Measurements from ENCODE around the gene SAFB2.
A peak's percentile ranks its signal among the peaks of the same experiment; 100 is the strongest.

The SAFB2 gene

DNA sequence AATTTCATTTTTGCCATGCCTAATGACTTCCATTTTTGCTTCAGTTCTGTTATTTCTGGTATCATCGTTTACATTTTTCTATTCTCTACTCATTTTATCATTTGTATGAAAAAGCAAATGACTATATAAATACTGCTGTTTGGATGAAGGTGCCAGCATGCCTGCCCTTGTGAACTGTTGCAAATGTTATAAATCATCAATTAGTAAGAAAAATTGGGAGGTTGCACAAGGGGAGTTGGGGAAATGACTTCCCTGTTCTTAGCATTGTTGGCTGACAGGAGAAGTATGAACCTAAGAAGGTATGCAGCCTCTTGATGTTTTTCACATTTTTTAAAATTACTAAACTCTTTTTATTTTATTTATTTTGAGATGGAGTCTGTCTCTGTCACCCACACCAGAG lies 15.4 kb upstream of the SAFB2 start:
- H3K4me3 ChIP-seq (ENCODE audit: low read depth, low read length), result no peak overlapping the region
- no peak for DNase-seq (ENCODE audit: low read depth)

GRCh38 chr19:5635427-5635826 lies 12.9 kb upstream of the SAFB2 start:
- DNase-seq (ENCODE audit: low read depth), result no peak
- H3K4me3 ChIP-seq (ENCODE audit: low read depth, low read length), result no peak overlapping the region

DNA sequence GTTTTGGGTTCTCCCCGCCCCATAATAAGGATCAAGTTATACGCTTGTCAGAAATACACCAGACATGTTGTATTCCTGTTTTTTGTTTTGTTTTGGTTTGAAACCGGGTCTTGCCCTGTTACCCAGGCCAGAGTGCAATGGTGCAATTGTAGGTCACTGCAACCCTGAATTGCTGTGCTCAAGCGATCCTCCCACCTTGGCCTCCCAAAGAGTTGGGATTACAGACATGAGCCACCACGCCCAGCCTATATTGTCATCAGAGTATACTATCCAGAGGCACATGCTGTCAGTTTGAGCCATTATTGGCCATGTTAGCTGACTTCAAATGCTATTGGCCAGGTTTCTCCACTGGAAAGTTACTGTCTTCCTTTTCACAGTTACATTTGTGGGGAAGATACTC lies 10.1 kb upstream of the SAFB2 start:
- H3K4me3 ChIP-seq (ENCODE audit: low read depth, low read length), result no peak overlapping the region
- DNase-seq (ENCODE audit: low read depth), result no peak

- no peak overlapping the region for H3K4me3 ChIP-seq (ENCODE audit: low read depth, low read length)
- DNase-seq (ENCODE audit: low read depth), result no peak
Measured at GRCh38 chr19:5632241-5632612, 9.7 kb upstream of the SAFB2 start.

GRCh38 chr19:5631567-5632240 lies 9.1 kb upstream of the SAFB2 start:
- DNase-seq (ENCODE audit: low read depth), result no peak
- no peak overlapping the region for H3K4me3 ChIP-seq (ENCODE audit: low read depth, low read length)

DNA sequence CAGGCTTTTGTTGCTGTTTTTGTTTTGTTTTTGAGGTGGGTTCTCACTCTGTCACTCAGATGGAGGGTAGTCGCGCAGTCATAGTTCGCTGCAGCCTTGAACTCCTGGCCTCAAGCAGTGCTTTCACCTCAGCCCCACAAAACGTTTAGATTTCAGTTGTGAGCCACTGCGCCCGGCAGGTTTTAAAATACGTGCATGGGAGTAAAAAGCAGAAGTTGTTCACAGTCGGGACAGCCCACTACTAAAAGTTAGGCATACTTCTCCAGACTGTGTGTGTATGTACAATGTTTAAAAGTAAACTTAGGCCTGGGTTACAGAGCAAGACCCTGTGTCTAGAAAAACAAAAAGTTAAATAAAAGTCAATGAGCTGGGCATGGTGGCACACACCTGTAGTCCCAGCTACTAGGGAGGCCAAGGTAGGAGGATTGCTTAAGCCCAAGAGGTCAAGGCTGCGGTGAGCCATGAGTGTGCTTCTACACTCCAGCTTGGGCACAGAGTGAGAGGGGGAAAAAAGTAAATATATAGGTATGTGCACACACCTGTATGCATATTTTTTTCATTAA lies 6.4 kb upstream of the SAFB2 start:
- H3K4me3 ChIP-seq (ENCODE audit: low read depth, low read length), result no peak overlapping the region
- DNase-seq (ENCODE audit: low read depth), result no peak

DNA sequence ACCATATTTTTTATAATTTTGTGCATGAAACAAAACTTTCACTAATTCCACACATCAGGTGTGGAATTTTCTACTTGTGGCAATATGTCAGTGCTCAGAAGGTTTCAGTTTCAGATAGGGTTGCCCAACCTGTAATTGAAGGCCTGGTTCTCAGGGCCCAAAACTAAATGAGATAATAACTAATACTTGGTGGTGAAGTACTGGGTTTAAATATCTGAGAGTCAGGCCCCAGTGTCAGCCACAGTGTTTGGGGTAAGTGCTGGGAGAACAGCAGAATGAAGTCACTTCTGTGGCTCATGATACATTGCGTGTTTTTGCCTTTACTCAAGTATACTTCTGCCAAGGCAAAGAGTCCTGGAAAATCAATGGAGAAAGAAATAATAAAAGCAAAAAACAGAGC lies 5.9 kb upstream of the SAFB2 start:
- no peak overlapping the region for H3K4me3 ChIP-seq (ENCODE audit: low read depth, low read length)
- DNase-seq (ENCODE audit: low read depth), result no peak

- DNase-seq (ENCODE audit: low read depth), result no peak
- H3K4me3 ChIP-seq (ENCODE audit: low read depth, low read length), result no peak overlapping the region
Measured at GRCh38 chr19:5627395-5627904, 4.9 kb upstream of the SAFB2 start.

GRCh38 chr19:5625641-5626040 lies 3.1 kb upstream of the SAFB2 start:
- no peak overlapping the region for H3K4me3 ChIP-seq (ENCODE audit: low read depth, low read length)
- no peak for DNase-seq (ENCODE audit: low read depth)

DNA sequence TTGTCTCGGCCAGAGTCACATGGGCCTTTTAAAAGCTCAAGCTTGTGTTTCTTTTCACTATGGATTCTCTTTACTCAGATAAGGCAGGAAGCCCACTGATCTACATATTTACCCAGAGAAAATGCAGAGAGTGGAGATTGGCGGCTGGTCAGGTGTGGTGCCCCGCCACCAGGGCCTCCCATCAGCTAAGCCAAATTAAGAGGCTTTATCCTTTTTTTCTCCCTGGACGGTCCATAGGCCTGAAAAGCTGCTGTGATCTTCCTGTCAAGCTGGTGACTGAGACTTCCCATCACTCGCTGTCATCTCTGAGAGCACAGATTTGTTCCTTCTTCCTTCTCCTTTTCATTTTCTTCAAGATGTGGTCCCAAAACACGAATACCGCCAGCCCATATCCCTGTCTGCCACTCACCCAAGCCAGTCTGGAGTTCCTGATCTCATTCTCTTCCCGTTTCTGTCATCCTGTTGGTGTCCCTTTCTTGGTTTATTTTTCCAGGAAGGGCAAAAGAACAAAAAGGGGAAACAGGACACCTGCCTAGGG lies 2.2 kb upstream of the SAFB2 start:
- H3K4me3 ChIP-seq (ENCODE audit: low read depth, low read length), result peak overlapping the region; percentile 100
- no peak for DNase-seq (ENCODE audit: low read depth)

GRCh38 chr19:5624018-5624663 lies 1.6 kb upstream of the SAFB2 start:
- no peak for DNase-seq (ENCODE audit: low read depth)
- peak overlapping the region; percentile 100 for H3K4me3 ChIP-seq (ENCODE audit: low read depth, low read length)

DNA sequence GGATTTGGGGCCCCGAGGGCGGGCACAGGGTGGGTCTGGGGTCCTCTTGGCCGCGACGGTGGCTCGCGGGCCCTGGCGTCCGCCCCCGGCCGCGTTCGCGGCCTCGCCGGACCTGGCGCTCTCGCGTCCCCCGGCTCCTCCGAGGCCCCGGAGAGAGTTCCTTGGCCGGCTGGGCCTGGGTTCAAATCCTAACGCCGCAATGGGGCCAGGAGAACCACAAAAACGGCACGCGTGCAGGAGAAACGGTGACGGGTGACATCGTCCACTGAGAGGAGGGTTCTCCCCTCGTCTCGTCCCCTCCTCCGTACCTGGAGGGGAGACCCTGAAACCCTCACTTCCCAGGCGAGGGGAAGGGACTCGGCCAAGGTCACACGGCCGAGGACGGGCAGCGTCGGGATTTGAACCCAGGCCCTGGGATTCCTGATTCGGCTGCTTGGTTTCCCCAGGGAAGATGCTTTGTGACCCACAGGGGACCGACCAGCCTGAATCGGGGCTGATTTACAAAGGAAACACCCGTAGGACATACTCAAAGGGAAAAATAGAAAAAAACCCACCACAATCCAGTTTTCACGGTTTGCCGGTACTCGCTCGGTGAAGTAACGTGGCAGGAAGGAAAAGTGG lies 931 bp upstream of the SAFB2 start:
- no peak for DNase-seq (ENCODE audit: low read depth)
- peak overlapping the region; percentile 100 for H3K4me3 ChIP-seq (ENCODE audit: low read depth, low read length)

GRCh38 chr19:5621945-5622464 lies 571 bp downstream of the SAFB2 start:
- H3K4me3 ChIP-seq (ENCODE audit: low read depth, low read length), result peak overlapping the region; percentile 100
- no peak for DNase-seq (ENCODE audit: low read depth)

- DNase-seq (ENCODE audit: low read depth), result no peak
- peak overlapping the region; percentile 100 for H3K4me3 ChIP-seq (ENCODE audit: low read depth, low read length)
Measured at GRCh38 chr19:5621311-5621944, 1.1 kb downstream of the SAFB2 start.

GRCh38 chr19:5619946-5620345 lies 2.6 kb downstream of the SAFB2 start:
- DNase-seq (ENCODE audit: low read depth), result no peak
- no peak overlapping the region for H3K4me3 ChIP-seq (ENCODE audit: low read depth, low read length)

GRCh38 chr19:5618591-5618990 lies 4.0 kb downstream of the SAFB2 start:
- H3K4me3 ChIP-seq (ENCODE audit: low read depth, low read length), result no peak overlapping the region
- DNase-seq (ENCODE audit: low read depth), result no peak

DNA sequence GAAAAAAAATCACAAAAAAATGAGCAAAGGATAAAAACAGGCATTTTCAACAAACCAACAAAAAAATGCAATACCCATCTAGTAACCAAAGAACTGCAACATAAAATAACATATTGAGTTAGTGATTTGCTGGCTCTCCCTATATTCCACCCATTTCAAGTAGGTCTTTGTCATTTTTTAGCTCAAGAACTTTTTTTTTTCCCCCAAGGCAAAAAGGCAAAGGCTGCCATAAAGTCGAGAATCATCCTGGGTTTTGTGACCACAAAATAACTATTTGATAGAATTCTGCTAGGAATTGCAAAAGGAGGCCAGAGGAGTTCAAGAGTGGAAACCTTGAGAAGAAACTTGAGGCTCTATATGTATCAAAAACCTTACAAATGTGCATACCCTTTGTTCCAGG lies 5.5 kb downstream of the SAFB2 start:
- DNase-seq (ENCODE audit: low read depth), result no peak
- H3K4me3 ChIP-seq (ENCODE audit: low read depth, low read length), result no peak overlapping the region

DNA sequence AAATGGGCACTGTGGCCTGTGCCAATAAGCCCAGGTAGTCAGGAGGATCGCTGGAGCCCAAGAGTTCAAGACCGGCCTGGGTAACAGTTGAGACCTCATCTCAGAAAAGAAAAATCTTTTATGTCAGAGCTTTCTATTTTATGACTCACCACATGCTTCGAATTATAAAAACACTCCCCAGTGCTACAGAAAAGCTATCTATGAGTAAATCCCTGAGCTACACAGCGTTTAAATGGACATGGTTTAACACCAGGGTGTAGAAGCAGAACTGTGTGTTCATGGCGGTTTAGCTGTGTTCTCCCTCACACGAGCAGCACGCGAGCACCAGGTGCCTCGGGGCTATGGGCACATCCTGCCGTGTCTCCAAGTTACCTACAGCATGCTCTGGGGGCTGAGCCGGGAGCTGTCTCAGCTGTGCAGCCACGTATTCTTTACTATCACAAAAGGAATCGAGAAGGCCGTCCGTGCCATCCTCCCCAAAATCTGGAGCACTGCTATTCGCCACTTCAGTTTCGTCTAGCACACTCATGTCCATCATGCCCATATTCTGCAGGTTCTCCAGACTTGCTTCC lies 6.7 kb downstream of the SAFB2 start:
- DNase-seq (ENCODE audit: low read depth), result no peak
- H3K4me3 ChIP-seq (ENCODE audit: low read depth, low read length), result no peak overlapping the region

All from skeletal muscle cell (primary cell).